OCI-LY1 (cell line): Measurements from ENCODE around the gene PRR5L.

Experiments used
- CTCF ChIP-seq: fragments of 200-600 bp; sonication (generic), shearing (Covaris generic); IDR thresholded peaks from 2 replicates; pipeline ENCODE4 v1.5.1; 2017; ENCODE audit warnings: mild to moderate bottlenecking, antibody characterized with exemption, low read length, moderate library complexity, mixed read lengths
- EZH2 ChIP-seq: fragments of 200-600 bp; sonication (generic), shearing (Covaris generic); IDR thresholded peaks from 2 replicates; pipeline ENCODE4 v1.8.0; 2017; ENCODE audit warnings: borderline replicate concordance, mixed run types, mild to moderate bottlenecking, antibody characterized with exemption, low read length, moderate library complexity, mixed read lengths

- TF ChIP-seq CTCF (no peak), EZH2 (no peak)
Observed at GRCh38 chr11:36314434-36314767, 18.3 kb downstream of the PRR5L start.
